ENCODE data around the gene EIF2B2.

DNA sequence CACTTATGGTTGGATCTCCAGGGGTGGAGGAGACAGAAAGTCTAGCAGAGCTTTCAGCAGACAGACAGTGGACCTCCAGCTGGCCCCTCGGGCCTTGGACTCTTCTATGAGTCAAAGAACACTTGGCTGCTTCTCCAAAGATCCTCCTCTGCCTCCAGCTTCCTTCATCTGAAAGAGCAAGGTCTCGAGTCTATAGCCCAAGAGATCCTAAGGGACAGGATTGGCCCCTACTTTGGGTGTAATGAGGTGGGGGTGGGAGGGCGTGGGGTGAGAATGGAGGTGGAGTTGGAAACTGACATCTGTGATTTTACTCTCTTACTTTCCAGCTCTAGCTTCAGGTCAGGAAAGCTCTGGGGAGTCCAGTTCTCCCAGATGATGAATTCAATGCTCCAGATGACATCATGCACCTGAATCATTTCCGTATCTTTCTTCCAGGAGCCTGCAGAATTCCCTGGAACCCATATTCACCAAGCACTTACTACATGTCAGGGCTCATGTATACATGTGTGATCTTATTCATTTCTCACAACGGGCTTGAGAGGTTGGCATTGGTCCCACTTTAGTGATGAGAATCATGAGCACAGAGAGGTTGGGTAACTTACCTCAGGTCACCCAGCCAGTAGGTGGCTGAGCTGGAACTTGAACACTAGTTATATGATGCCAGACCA lies 37.1 kb upstream of the EIF2B2 start:
- TF ChIP-seq EZH2 (IDR thresholded peaks at IDR 0.05; ENCODE audit: insufficient read depth, poor library complexity, severe bottlenecking) (no peak), EZH2phosphoT487 (IDR thresholded peaks at IDR 0.05; ENCODE audit: insufficient read depth, low read depth) (no peak)
